NCI-H2196 (cell line): ENCODE measurements around the gene TMEM232.
"Not testable (repeated sequence)": the region's sequence is repeated elsewhere in the genome, so short reads cannot be mapped to it uniquely, and the experiment has no call there.

Source experiments
- DNase-seq: peaks from one replicate; lab custom pipeline; 2025; ENCODE audit not compliant: unreplicated experiment; lab: John Stamatoyannopoulos, UW

TMEM232 gene

DNA sequence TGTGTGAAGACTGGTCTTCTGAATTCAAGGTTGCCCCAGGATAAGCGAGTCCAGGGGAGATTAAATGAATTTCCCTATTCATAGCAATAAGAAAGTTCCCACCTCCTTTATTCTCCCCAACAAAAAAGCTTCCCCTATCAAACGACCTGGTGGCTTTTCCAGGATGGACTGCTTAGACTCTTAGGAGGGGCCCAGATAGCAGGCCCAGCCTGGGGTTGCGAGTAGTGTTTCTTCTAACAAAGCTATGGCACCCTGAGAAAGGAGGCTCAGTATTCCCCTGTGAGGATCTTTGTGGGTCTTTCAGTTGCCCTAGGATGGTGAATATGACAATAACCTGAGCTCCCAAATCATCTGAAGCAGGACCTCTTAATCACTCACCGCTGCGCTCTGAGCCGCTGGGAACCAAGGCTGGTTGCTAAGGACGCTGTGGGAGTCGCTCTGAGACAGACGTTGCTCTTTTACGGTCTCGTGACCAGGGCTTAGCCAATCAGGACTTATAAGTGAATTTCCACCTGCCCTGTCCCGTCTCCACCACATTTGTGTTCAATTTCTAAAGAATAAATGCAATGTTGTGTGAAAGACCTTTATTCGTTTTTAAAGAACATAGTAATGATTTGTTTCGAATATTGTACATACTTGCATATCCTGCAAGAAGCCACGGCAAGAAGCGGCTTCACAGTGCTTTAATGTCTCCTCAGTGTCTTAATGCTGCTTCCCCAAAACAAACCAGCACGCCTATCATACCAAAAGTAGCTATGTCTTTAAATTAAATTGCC is at the start of gene TMEM232:
TSS of gene TMEM232 (minus strand) at position 423 of the 776 bp plus-strand sequence. CDS start 59,319 bp downstream, outside the sequence.
- DNase-seq = peak; percentile 84

GRCh38 chr5:110770286-110770685 is 43.8 kb upstream of the TMEM232 start:
- DNase-seq = no peak

DNA sequence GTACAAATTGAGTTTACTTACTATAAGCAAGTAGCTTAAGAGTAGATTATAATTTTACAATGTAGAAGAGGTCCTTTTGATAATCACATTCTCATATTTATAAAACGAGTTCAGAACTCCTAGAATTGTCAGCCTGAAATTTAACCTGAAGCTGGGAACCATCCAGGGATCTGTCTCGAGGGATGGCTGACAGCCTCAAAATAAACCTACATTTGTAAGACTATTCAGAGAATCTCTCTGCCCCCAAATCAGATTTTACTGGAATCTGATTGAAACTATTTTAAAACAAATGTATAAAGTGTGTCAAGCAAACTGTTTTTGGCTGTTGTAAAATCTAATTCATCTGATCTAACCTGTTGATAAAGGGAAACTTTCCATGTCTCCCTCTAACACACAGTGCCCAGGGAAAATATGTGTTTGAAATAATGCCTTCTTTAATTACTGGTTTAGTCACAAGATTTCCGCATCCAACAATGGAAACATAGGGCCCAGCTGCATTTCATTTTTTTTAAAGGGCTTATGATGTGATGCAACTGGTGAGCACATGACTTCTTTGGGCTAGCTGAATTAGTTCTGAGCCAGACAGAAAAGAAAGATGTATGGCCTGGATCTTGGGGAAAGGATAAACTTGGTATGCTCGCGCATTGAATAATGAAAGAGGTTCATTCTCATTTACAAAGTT is 42.7 kb upstream of the TMEM232 start:
- no peak for DNase-seq

- DNase-seq = no peak
These were observed 41.8 kb upstream of the TMEM232 start for GRCh38 chr5:110768138-110768860.

- DNase-seq = no peak
These were observed 33.7 kb upstream of the TMEM232 start for GRCh38 chr5:110760158-110760557.

DNA sequence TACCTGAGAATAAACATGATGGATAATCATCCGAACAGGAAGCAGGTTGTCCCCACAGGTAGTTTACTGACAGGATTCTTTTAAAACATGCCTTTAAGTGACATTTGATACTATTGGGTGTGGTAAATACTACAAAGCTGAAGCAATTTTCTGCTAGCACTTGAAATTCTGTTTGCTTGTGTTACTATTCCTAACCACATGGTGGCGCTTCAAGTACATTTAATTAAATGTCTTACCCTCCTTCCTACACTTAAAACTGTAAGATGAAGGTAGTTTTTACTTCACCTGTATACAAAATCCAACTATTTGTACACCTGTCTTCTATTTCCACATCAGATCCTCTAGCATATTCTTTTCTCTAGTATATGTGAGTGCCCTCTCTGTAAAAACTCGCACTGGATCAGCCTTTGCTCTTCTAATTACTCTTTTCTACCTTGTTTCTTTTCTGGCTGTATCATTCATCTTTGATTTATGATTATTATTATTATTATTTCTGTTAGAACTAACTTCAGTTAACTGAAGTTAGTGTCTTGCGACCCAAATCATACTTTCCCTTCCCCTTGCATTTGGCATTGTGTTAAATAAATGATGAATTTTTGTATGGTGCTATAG is 30.8 kb upstream of the TMEM232 start:
- peak; percentile 50 for DNase-seq

DNA sequence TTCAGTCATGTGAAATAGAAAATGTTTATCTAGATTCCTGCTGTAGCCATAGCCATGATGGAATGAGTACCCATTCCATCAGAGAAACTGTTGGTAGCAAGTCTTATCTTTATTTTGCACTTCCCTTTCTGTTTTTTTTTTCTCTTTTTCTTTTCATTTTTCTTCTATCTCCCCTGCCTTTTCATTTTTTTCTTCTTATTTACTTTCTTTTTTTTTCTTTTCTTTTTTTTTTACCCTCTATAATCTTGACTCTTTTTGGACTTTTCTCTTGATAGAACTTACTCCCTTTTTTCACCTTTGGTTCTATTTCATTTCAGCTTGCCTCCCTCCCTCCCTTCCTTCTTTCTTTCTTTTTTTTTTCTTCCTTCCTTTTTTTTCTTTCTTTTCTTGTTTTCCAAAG is 27.7 kb upstream of the TMEM232 start:
- no peak for DNase-seq

GRCh38 chr5:110753600-110753999 is 27.1 kb upstream of the TMEM232 start:
- no peak for DNase-seq

- no peak for DNase-seq
These were observed 26.5 kb upstream of the TMEM232 start for GRCh38 chr5:110752953-110753352.

DNA sequence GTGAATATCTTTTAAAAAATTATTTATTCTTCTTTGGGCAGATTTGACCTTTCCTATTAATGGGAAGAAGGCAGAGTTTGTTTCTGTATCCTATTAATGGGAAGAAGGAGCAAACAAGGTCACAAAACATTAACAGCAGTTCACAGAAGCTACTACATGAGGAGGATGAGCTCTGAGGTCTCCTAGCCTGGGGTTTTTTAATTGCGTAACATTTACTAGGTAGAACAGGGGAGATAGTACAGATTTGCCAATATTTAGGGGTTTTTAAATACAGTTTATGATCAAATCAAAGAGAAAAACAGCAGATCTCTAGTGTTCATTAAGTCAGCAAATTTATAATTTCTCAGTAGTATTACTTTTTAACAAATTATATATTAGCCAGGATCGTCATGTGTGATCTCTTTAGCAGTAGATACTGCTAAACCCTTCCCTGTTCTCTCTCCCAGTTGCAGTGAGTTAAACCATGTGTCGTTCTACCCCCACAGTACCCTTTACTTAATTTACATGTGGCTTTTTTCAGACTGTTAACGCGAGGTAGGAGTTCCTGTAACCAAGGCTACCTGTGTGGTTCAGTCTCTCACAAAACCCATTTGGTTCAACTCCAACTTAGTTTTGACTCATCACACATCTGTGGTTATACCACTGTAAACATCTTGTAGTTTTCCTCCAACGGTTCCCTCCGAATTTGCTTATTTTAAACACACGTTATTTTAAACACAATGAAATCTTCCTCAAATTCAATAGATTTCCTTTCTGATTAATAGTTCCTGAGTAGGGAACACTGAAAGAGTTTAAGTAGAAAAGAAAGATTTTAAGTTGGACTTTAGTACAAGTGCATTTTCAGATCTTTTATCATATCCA is 25.7 kb upstream of the TMEM232 start:
- no peak for DNase-seq

- DNase-seq = peak; percentile 84
These were observed 12.6 kb upstream of the TMEM232 start, which contains the start of gene SLC25A46 for GRCh38 chr5:110738812-110739651. Gene SLC25A46, plus strand, starts transcription at chr5:110739007. Its CDS starts 113 bp downstream, at chr5:110739120.

- DNase-seq = no peak
These were observed 12.0 kb upstream of the TMEM232 start for GRCh38 chr5:110738503-110738811.

DNA sequence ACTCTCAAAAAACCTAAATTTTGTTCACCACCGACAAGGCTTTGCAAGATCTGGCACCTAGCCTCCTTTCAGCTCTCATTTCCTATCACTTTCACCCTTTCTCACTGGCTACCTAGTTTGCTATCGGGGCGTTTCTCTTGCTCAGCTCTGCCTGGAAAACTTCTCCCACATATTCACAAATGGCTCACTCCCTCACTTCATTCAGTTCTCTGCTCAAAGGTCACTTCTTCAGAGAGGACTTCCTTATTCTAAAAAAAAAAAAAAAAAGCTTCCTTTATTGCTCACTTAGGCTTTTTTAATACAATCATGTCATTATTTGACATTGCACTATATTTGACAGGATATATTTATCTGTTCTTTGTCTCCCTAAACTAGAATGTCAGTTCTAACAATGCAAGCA is 10.3 kb upstream of the TMEM232 start:
- DNase-seq = no peak

DNA sequence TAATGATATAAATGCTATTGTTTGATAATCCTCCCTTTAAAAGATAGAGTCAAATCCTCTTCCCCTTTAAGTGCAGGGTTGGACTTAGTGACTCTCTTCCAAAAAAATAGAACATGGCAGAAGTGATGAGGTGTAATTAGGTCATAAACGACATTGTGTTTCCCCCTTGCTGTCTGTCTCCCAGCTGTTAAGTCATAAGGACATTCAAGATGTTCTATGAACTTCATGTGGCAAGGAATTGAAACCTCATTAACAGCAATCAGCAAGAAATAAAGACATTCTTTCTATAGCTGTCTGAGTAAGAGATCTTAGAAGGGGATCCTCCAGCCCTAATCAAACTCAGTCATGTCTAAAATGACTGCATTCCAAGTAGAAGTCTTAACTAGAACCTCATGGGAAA is 9.1 kb upstream of the TMEM232 start:
- DNase-seq = no peak

DNA sequence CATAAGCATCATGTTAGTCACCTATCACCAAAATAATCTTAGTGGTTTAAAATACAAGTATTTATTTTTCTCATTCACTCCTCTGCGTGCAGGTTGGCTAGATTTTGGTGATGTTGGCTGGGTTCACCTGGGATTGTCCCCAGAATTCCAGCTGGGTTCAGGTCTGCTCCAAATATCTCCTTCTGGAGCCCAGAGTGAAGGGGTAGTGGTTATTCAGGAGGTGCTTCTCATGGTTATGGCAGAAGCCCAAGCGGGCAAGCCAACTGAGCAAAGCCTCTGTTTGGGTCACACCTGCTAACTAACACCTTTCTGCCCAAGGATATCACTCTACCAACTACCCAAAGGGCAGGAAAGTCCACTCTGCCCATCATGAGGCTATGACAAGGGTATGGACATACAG is 7.6 kb upstream of the TMEM232 start:
- DNase-seq = no peak

GRCh38 chr5:110731499-110731898 is 5.0 kb upstream of the TMEM232 start:
- DNase-seq = not testable (repeated sequence)

DNA sequence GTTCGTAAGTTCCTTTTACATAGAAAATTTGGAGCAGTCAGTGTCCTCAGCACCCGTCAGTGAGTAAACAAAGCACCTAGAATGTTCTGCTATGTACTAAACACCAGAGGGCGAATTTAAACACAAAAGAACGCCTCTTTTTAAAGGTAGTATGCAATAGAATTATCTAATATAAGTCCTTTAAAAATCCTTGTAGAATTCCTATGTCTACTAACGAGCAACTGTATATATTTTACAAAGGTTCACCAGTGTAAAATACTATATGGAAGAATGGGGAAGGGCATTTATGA is 499 bp upstream of the TMEM232 start:
- DNase-seq = no peak

- no peak for DNase-seq
These were observed 8.2 kb downstream of the TMEM232 start for GRCh38 chr5:110718311-110718710.

- no peak for DNase-seq
These were observed 9.9 kb downstream of the TMEM232 start for GRCh38 chr5:110716247-110717245.
